CMK (cell line): ENCODE results near the gene ZNF524.
A peak's percentile ranks its signal among the peaks of the same experiment; 100 is the strongest.
"Not testable (repeated sequence)": the region's sequence is repeated elsewhere in the genome, so short reads cannot be mapped to it uniquely, and the experiment has no call there.

ENCODE experiments used
- DNase-seq: peaks from one replicate; pipeline ENCODE4 v3.0.0-alpha.2; 2010; ENCODE audit warnings: low read depth

Gene ZNF524

GRCh38 chr19:55599842-55600661 lies at the start of gene ZNF524:
ZNF524 (plus strand) TSS chr19:55600288; CDS start chr19:55602113, 1,825 bp downstream.
- peak; percentile 81 for DNase-seq

GRCh38 chr19:55550321-55550650 lies 49.8 kb upstream of the ZNF524 start:
- no peak for DNase-seq

GRCh38 chr19:55552206-55552605 lies 47.9 kb upstream of the ZNF524 start:
- no peak for DNase-seq

GRCh38 chr19:55552620-55553019 lies 47.5 kb upstream of the ZNF524 start:
- DNase-seq, result no peak

GRCh38 chr19:55553217-55554182 lies 46.6 kb upstream of the ZNF524 start:
- DNase-seq, result no peak

- no peak for DNase-seq
Measured at GRCh38 chr19:55554302-55554701, 45.8 kb upstream of the ZNF524 start.

- no peak for DNase-seq
Measured at GRCh38 chr19:55554741-55555152, 45.3 kb upstream of the ZNF524 start.

- DNase-seq, result no peak
Measured at GRCh38 chr19:55559684-55560083, 40.4 kb upstream of the ZNF524 start.

GRCh38 chr19:55563261-55563690 lies 36.8 kb upstream of the ZNF524 start:
- no peak for DNase-seq

GRCh38 chr19:55566823-55567222 lies 33.3 kb upstream of the ZNF524 start:
- DNase-seq, result no peak

GRCh38 chr19:55567708-55568328 lies 32.3 kb upstream of the ZNF524 start:
- DNase-seq, result no peak

GRCh38 chr19:55569477-55569876 lies 30.6 kb upstream of the ZNF524 start:
- DNase-seq, result not testable (repeated sequence)

GRCh38 chr19:55573929-55574328 lies 26.2 kb upstream of the ZNF524 start:
- DNase-seq, result not testable (repeated sequence)

GRCh38 chr19:55576746-55577145 lies 23.3 kb upstream of the ZNF524 start:
- no peak for DNase-seq

- no peak for DNase-seq
Measured at GRCh38 chr19:55578031-55578760, 21.9 kb upstream of the ZNF524 start.

GRCh38 chr19:55578761-55579747 lies 21.0 kb upstream of the ZNF524 start:
- no peak for DNase-seq

- DNase-seq, result no peak
Measured at GRCh38 chr19:55579766-55580621, 20.1 kb upstream of the ZNF524 start.

GRCh38 chr19:55580628-55581144 lies 19.4 kb upstream of the ZNF524 start, which contains the start of gene ZNF579:
ZNF579 (minus strand) TSS chr19:55580848; CDS start chr19:55579639, 1,209 bp downstream.
- peak; percentile 89 for DNase-seq
